ENCODE measurements around the gene FAF2.

DNA sequence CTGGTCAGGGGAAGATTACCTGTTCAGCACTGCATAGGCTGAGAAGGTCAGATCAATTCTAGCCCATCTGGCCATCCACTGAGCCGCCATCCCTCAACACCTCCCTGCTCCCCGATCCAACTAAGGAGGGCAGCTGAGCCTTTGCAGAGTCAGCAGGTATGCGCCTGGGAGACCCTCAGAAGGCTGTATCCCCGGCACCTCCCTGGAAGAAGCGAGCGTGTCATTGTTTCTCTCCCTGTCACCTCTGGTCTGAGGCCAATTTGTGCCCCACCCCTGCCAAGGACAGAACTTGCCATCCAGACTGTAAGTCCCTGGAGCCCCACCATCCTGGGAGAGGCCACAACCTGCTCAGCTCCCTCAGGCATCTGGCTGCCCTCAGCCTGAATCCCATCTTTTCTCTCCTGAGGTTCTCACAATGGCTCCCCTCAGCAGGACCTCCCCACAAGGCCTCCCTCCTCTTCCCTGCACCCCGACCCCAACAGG, 34.4 kb upstream of the FAF2 start:
- TF ChIP-seq, protein P1, sequence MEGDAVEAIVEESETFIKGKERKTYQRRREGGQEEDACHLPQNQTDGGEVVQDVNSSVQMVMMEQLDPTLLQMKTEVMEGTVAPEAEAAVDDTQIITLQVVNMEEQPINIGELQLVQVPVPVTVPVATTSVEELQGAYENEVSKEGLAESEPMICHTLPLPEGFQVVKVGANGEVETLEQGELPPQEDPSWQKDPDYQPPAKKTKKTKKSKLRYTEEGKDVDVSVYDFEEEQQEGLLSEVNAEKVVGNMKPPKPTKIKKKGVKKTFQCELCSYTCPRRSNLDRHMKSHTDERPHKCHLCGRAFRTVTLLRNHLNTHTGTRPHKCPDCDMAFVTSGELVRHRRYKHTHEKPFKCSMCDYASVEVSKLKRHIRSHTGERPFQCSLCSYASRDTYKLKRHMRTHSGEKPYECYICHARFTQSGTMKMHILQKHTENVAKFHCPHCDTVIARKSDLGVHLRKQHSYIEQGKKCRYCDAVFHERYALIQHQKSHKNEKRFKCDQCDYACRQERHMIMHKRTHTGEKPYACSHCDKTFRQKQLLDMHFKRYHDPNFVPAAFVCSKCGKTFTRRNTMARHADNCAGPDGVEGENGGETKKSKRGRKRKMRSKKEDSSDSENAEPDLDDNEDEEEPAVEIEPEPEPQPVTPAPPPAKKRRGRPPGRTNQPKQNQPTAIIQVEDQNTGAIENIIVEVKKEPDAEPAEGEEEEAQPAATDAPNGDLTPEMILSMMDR (conservative IDR thresholded peaks at IDR 0.05), result no peak
- no peak for TF ChIP-seq ZFX (IDR thresholded peaks at IDR 0.05)
